ENCODE results near the gene P3H2.
"Not testable (repeated sequence)": the region's sequence is repeated elsewhere in the genome, so short reads cannot be mapped to it uniquely, and the experiment has no call there.

Gene P3H2

DNA sequence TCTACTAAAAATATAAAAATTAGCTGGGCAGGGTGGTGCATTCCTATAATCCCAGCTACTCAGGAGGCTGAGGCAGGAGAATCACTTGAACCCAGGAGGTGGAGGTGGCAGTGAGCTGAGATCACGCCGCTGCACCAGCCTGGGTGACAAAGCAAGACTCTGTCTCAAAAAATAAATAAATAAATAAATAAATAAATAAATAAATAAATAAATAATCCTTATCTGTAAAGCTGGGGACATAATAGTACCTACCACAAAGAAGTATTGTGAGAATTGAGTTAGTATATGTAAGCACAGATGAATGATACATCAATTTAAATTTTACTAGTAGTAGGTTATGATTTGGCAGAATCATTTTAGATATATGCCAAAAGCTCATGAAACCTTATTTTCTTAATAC is 41.5 kb downstream of the P3H2 start:
- DNase-seq, result not testable (repeated sequence)

DNA sequence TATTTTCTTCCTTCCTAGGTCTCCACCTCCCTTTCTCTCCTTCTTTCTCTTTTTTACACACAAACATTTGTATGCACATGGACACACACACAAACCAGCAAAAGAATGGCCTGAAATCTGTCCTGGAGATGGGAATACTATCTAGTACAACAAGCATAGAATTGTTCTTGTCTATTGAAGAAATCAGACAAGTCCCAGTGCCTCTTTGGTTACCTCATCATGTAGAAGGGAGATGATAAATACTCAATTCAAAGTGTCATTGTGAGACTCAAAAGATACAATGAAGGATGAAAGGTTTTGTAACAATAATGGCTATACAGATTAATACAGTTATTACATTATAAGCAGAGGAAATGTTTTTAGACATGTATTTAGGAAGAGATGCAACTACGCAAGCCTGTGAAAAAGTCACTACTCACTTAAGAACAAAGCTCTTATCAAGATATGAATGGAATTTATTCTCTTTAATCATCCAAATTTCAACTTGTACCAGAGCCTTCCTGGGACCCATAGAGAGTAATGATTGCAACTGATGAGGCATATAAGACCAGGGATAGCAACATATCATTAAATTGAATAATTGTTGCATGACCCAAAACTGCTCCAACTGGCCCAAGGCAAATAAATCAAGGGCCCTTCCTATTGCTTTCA is 43.2 kb downstream of the P3H2 start:
- no peak for DNase-seq

DNA sequence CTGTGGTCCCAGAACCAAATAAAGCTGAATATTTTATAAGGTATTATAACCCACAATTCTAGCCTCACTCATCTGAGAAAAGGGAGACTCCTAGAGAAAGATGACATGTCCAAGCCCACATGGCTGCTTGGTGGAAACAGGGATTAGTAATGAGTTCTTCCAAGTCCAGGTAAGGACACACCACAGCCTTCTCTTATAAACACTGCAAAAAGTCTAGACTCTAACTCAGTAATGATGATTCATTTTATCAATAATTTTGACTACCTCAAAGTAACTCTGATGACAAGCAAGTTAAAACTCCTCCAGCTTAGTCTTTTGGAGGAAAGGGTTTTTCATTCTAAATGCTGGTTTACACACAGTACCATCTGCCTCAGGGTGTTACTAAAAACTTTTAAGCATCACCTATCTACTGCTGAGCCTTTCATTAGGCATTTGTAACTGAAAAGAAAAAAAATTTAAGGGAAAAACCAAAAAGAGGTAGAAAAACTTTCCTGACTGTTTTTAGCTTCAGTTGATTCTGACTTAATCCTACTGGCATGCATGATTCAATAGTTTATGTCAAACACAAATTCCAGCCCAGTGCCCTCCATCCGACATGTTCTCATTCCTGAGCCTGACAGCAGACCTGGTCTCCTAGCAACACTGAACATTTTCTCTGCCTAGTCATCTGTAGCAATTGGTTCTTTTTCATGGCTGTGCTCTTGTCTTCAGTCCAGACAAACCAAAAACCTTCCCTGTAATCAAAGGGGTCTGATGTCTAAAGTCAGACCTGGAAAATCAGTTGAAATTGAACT is 43.9 kb downstream of the P3H2 start:
- DNase-seq, result no peak

DNA sequence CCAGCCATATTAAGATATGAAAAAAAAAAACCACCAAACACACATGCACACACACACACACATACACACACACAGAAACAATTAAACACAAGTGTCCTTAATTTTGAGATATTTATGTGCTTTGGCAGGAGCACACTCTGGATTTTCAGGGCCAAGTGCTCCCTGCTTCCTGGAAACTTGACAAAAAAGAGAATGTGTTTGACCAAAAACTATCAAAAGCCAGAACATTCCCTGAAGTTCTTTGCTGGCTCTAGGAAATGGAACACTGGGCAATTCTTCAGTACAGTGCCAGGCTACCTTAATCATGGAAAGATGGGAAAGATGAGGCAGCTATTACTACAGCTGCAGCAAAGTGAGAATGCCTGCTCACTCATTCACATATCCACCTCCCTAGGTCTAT is 44.6 kb downstream of the P3H2 start:
- no peak for DNase-seq

DNA sequence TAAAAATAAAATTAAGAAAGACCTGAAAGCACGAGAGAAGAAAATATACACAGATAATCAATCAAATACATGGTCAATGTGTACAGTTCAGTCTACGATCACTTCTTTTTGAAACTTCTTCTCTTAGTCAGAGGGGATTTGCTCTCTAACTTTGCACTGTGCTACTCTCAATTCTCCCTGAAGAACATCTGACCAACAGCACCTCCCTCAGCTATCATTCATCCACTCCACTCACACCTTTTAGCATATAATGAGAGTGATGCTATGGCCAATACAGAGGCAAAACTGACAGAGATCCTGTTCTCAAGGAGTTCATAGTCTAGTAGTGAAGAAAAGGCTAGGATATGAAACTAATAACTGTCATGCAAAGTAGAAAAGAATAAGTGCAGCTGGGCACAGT is 45.9 kb downstream of the P3H2 start:
- no peak for DNase-seq

DNA sequence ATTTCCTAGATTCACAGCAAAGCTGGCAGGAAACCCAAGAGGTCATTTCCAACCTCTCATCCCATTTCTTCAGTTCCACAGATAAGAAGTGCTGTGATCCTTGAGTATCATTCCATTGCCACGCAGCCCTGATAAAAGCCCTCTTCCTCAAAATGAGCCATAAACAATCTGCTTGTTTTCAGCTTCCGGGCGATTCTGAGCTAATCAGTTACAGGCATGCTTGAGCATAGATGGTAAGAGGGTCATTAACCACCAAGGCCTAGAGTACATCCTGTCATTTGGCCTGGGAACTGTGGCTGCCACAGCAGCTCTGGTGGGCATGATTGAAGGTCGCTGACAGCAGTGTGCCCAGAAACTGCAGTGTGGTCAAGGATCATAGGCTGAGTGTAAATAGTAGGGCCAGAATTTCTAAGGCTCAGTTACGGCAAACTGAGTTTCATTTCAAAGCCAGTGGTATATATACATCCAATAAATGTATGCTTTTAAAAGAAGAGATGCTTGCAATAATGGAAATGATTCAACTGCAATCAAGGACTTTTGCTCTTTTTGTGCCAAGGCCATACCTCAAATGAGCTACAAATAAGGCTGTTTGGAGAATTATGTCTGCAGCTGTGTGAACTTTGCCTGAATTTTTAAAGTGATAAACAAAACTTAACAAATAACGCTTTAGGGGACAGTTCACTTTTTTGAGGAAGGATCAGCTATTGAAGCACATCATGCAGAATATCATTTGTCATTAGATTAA is 47.3 kb downstream of the P3H2 start:
- DNase-seq, result no peak

DNA sequence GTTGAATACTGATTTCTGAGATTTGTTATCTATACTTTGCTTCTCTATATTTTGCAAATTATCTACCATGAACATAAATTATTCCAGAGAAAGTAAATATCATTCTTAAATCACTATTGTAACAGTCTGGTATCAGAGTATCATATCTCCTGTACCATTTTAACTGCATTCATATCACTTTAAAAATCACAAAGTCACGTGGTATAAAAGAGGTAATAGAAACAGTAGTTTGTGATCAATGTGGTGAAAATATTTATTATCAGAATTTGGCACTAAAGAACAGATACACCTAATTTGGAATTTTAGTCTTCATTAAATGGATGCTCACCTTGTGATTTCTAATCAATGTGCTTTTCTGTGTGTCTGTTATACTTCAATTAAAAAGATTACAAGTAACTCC is 47.8 kb downstream of the P3H2 start:
- DNase-seq, result no peak

DNA sequence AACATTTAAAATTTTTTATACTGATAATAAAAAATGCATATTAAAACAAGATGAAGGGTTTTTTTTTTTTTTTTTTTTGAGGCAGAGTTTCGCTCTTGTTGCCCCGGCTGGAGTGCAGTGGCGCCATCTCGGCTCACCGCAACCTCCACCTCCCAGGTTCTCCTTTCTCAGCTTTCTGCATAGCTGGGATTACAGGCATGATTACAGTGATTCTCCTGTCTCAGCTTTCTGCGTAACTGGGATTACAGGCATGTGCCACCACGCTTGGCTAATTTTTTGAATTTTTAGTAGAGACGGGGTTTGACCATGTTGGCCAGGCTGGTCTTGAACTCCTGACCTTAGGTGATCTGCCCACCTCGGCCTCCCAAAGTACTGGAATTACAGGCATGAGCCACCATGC is 48.8 kb downstream of the P3H2 start:
- DNase-seq, result not testable (repeated sequence)

DNA sequence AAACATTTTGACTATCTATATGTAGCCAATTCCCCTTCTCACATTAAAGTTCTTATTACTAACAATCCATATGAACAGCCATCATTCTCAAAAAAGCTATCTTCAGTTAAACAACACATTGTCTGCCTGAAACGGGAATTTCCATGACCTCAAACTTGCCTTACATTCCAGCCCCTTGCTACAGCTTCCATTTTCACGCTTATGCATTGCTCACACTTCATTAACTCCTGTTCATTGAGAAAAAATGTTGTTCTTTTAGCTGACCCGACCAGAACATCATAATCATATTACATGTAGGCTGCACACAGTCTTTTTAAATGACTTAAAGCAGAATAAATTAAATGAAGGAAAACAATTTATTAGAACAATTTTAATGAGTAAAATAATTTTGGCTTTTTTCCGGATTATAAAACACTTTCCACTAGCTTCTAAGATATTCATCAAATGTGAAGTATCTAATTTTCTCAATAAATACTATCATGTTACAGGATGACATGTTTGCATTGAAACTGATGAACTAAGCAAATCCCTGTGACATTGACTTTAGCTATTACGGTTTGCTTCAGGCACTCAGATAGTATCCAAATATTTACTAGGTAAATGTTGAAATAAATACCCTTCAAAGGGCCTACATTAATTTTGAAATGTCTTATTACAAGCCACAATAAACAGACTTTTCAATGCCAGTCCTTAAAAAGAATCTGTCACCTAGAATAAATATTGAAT is 49.9 kb downstream of the P3H2 start:
- peak; percentile 39 for DNase-seq

DNA sequence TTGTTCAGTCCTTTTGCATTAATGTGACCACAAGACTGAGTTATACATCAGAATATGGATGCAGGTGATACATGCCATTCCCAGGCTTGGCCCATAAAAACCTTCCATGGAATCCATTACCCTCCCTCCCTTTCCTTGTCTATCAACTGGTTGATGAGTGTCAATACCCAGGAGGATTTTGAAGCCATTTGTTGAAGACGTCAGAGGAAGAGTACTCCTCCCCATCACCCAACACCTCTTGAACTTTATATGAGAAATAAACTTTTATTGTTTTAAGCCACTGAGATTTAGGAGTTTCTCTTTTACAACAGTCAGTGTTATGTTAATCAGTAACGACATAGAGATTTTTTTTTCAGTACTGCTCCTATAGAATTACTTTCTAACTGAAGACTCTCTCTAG is 55.5 kb downstream of the P3H2 start:
- no peak for DNase-seq

DNA sequence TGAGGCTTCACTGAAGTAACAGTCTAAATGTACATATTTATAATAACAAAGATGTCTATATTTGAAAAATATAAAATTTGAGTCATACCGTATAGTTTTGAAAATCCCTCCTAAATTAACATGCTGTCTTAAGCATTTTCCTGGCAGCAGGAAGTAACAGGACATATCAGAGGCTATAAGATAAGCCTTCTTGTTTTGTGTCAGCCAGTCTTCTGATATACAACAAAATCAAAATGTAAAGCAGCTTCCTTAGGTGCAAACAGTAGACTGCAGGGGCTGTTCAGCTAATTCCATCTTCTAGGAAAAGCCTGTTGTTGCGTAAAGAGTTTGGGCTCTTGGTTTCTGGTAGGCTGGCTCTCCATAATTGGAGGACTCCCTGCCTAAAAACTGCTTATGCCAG is 56.0 kb downstream of the P3H2 start:
- DNase-seq, result no peak

DNA sequence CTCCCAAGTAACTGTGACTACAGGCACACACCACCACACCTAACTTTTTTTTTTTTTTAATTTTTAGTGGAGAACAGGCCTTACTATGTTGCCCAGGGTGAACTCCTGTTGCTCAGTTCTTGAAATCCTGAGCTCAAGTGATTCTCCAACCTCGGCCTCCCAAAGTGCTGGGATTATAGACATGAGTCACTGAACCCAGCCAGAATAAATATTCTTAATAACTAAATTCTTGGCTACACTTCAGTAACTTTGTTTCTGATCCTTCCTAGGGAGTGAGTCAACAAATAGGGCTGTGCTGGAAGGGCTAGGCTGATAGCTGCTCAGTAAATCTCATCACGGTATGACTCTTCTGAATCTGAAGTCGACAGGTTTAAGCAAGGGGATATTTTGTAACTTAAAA is 56.6 kb downstream of the P3H2 start:
- no peak for DNase-seq

DNA sequence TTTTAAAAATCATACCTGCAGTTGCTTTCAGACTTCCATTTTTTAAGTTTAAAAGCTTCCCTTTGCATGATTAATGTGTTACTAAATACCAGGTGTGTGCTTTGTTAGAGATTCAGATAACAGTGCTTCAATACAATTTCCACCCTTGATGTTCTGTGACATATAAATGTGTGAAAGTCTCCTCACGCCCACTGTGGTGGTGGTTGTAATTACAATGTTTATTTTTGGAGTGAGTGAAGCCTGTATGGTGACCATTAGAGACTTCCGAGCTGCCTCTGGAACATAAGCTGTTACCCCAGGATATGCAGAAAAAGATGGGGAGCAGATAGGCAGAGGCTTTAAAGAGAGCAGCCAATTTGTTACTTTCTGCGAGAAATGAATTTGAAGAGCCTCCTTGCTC is 57.2 kb downstream of the P3H2 start:
- DNase-seq, result no peak

DNA sequence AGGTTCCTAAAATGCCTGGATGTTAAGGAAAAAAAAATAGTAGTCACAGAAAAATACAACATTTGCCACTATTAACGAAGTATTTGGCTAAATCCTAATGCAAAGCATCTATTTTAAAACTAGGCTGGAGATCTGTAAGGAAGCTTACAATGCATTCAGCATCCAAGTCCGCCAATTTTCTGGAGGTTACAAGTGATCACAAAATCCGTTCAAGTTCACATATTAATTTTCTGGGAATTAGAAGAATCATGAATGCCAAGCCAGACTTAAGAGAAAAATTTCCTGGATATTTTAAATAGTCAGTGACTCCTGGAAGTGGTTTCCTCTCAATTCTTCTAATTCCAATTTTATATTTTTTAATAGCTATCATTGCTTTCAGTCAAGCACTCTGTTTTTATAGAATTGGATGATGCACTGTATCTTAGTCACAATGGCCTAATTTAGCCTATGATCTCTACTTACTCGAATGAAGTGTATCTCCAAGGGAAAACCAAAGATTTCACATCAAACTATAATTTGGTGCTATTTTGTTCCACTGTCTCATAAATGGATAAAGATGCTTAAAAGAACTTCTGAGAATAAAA is 60.4 kb downstream of the P3H2 start:
- DNase-seq, result no peak

DNA sequence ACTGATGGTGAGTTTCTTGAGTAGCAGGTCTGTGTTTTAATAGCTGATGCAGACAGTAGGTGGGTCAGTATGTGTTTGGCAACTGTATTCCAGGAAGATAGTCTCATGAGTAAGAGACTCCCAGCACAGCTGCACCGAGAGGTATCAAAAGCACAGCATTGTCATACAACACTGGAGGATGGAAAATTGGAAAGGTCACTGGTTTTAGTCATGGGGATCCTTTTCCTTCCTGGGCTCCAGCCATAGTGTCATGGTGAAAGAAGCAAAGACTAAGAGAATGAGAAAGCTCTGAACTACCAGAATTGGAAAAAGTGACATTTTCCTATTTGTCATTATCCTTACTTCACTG is 61.5 kb downstream of the P3H2 start:
- no peak for DNase-seq

DNA sequence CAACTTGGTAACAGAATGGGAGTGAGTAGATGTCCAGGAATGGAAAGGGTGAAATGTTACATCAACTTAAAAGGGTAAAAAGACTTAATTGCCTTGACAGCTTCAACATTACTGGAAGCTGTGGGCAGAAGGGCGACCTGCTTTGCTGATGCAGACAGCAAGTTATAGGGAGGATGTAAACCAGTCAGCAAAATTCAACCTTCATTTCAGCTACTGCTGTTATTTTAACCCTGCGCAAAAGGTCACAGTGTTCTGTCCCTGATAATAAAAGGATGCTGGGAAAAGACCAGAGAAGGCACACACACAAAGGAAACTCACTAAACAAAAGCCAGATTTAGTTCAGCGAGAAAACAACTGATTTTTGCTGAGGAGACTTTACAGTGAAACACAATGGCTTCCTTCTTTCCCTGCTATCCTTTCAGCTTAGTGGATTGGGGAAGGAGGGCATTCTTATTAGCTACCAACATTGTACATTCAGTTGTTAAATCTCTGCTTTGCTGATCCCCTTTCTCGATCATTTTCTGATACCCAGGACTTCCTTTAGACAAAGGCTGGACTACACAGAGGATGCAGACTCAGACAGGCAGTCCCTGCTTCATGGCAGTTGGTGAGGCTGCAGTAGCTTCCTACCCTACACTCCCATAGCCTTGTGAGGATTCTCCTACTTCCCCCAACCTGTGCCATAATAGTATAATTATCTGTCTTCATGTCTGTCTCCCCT is 62.0 kb downstream of the P3H2 start:
- no peak for DNase-seq

DNA sequence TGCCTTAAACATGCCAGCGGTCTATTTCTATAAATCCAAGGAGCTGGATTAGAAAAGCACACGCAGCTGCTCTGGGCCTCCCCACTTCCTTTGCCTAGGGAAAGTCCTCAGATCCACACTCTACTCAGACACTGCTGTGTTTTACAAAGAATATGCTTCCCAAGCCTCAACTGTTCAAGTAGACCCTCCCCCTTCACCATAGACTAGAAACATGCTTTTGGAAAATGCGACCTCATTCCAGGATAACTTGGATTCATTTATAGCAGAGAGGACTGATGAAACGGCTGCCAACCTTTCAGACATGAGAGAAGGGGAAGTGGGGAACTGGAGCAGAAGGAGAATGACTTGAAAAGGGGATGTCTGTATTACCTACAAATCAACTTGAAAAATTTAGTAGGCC is 64.0 kb downstream of the P3H2 start:
- DNase-seq, result no peak

DNA sequence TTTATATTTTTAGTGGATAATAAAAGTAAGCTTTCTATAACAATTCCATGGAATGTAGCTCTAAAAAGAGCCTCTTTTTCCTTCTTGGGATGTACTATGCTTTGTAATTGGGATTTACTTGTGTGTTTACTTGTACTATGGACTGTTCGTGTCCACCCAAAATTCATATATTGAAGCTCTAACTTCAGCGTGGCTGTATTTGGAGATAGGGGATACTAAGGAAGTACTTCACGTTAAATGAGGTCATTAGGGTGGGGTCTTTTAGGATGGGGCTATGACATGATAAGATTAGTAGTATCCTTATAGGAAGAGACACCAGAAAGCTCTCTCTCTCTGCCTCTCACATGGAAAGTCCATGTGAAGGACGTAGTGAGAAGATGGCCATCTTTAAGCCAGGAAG is 64.9 kb downstream of the P3H2 start:
- DNase-seq, result no peak

DNA sequence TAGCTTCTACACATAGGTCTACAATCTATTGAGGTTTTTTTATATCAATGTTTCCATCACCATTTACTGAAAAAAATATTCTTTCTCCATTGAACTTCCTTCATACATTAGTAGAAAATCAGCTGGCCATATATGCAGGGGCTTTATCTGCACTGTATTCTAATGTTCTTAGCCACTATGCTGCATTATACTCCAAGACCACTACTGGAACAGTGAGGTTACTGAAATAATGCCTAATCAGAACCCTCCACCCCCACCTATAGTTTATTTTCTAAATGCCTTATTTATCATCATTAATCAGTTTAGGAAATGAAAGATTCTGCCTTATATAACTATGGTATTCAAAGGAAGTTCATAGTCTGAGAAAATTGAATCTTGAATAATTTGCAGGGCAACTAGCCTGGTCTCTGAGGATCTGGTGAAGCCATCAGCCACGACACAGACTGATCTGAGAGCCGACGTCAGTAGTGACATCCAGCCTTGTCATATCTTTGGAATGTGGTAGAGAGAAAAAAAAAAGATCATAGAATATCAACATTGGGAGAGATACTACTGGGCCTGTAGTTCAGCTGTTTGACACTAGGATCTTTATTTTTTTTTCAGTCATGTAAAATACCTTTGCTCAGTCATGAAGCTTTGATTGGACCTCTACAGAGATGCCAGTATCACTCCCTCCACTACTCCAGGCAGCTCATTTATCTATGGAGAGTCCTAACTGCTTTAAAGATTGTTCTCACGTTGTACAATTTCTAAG is 66.6 kb downstream of the P3H2 start:
- DNase-seq, result no peak

DNA sequence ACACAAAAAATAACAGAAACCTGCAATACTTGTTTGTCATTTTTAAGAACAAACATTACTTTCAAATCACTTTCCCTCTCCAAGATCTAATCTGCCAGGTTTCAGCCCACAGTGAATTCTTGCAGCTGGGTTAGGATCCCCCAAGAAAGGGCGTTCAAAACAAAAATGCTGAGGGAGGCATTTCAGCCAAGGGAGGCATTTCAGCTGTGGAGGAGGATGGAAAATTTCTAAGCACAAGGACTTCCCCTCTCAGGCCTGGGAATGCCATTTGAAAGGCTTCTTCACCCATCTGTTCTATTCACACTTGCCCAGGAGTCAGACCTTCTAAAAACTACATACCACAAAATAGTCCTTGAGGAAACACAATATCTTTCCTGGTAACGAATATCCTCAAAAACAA is 69.1 kb downstream of the P3H2 start:
- DNase-seq, result no peak

DNA sequence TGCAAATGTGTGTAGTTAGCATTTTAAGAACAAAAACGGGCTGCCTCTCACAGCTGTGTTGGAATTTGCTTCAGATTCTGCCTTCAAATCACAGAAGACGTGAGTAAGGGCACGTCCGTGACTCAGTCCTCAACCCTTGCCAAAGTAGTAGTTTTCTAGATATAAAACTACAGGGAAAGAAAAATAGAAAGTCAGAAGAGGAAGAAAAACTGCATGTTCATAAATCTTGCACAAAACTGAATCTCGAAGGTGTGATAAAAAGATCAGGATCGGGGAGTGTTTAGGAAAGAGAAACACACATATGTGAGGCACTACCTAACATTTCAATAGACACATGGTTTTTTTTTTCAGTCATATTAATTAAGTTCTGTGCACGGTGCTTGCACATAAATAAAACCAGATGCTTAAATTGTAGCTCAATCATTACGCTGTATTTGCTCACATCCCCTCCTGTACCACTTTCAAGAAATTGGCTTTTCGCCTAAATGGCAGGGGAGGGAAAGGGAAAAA is 71.7 kb downstream of the P3H2 start:
- DNase-seq, result no peak

DNA sequence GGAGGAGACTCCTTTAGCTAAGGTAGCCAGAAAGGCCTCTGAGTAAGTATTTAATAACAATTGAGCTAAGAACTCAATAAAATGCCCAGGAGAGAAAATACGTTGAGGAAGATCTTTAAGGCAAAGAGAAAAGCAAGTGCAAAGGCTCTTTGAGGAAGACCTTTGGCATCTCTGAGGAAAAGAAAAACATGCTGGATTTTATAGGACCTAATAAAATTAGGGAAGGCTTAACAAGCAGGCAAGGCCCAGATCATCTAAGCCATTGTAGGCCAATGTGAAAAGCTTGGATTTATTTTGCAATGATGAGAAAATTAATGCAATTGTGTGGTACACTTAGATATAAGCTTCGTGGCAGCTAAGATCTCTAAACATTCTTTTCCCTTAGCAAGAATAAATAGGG is 75.7 kb downstream of the P3H2 start:
- no peak for DNase-seq
